Measurements from ENCODE around the gene CYP46A1. TPM values are rescaled to one million over a fixed set of nuclear protein-coding genes. Genes with fewer than 3 reads are reported as not detected.

The CYP46A1 gene
- total RNA-seq, 1 experiment from 2014 or later: 0.59 TPM

GRCh38 chr14:99686557-99687283, 2.6 kb downstream of the CYP46A1 start:
- Histone ChIP-seq H3K56ac (ENCODE audit: insufficient read length, low read depth, low read length) (no peak overlapping the region), H3K4me2 (ENCODE audit: insufficient read depth, insufficient read length, low read length) (no peak overlapping the region), H4K91ac (ENCODE audit: insufficient read length, low read depth, low read length) (no peak overlapping the region), H2BK20ac (ENCODE audit: low read depth, low read length, poor library complexity, severe bottlenecking) (no peak overlapping the region), H3K18ac (ENCODE audit: insufficient read length, low read depth, low read length) (no peak overlapping the region), H3K79me1 (ENCODE audit: insufficient read depth, low read depth, low read length, poor library complexity, severe bottlenecking) (no peaks in the 10 kb centered on the region), H4K8ac (replicated peaks; ENCODE audit: insufficient read length, low read depth, low read length) (no peak overlapping the region), H2BK15ac (ENCODE audit: low read depth, low read length) (no peak overlapping the region), H2BK5ac (ENCODE audit: insufficient read length, low read length) (no peak overlapping the region), H3K14ac (ENCODE audit: insufficient read depth, low read length) (no peak overlapping the region), H3K27ac (ENCODE audit: insufficient read length, low read depth, low read length) (no peak overlapping the region), H2BK120ac (ENCODE audit: low read depth, low read length, poor library complexity, severe bottlenecking) (no peak overlapping the region), H3K4ac (ENCODE audit: low read depth, low read length) (no peak overlapping the region), H2BK12ac (ENCODE audit: insufficient read length, low read depth, low read length) (no peak overlapping the region), H3K79me2 (ENCODE audit: insufficient read depth, low read length) (no peaks in the 10 kb centered on the region), H4K5ac (ENCODE audit: insufficient read length, low read depth, low read length) (no peak overlapping the region), H4K20me1 (ENCODE audit: control insufficient read depth, insufficient read depth, insufficient read length) (no peaks in the 10 kb centered on the region), H2AFZ (ENCODE audit: low read length) (no peak overlapping the region), H3T11ph (ENCODE audit: low read length) (no peak overlapping the region), H3K4me1 (ENCODE audit: insufficient read depth, low read length) (no peaks in the 10 kb centered on the region), H3K9ac (ENCODE audit: extremely low read depth, insufficient read length, low read length) (no peak overlapping the region), H3K23ac (ENCODE audit: insufficient read length, low read depth, low read length) (no peak overlapping the region), H2AK5ac (ENCODE audit: insufficient read length, low read length) (no peak overlapping the region), H3K23me2 (ENCODE audit: insufficient read length, low read depth, low read length, poor library complexity, severe bottlenecking) (peaks cover 8% of the 10 kb centered on the region), H3K9me3 (ENCODE audit: control insufficient read depth, low read depth, low read length) (no peaks in the 10 kb centered on the region), H3K27me3 (ENCODE audit: insufficient read depth, low read length) (no peaks in the 10 kb centered on the region)
- Mint-ChIP-seq H3K4me1 (peaks cover 20 to 34% of the 10 kb centered on the region in 2 experiments), H3K4me3 (no peak overlapping the region), H3K36me3 (ENCODE audit: insufficient read depth in 1 of 3, low read depth in 3 of 3) (no peaks in the 10 kb centered on the region), H3K9me3 (no peaks in the 10 kb centered on the region), H3K27me3 (ENCODE audit: low read depth) (peaks cover 15% of the 10 kb centered on the region), H3K27ac (no peak overlapping the region)
- DNase-seq: peak; percentile 14
- TF ChIP-seq CTCF (conservative IDR thresholded peaks at IDR 0.05): no peak
- no CpG with 5 or more reads among the region's 8 CpGs for WGBS (ENCODE audit: extremely low coverage, insufficient read length, low lambda C conversion rate)

Data from H9 (cell line).